ENCODE results near the gene FANCC.

DNA sequence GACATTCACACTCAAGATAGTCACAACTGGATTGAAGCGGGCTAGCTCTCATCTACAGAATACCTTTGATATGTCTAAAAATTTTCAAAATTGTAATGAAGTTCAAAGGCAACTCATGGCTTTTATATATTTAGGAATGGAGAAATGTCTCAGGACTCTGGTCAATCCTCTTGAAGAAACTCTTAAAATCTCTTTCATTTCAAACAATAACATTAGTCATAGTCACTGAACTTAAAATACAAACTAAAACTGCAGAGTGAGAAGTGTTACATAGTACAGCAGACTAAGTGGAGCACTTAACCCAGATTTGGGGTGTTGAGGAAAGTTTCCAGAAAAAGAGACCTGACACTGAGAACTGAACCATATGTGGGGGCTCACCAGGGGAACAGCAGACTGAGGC is 20.7 kb downstream of the FANCC start:
- TF ChIP-seq POLR2A (IDR thresholded peaks at IDR 0.05) (no peak), CTCF (IDR thresholded peaks at IDR 0.05 in 8 of 11, conservative IDR thresholded peaks at IDR 0.05 in 3 of 11) (no peak)

Data from spleen (tissue), 7 donors.